Activated CD8-positive, alpha-beta memory T cell treated with anti-CD3 and anti-CD28 coated beads for 36 hours (primary cell): ENCODE measurements around the gene CATSPERZ. TPM values are rescaled to one million over a fixed set of nuclear protein-coding genes. Genes with fewer than 3 reads are reported as not detected.

Experiments
- CTCF ChIA-PET: fragments of 350-600 bp; sonication (Branson Sonifier 250); formaldehyde crosslinking; loops from one replicate; lab custom pipeline; 2021; ENCODE audit warnings: antibody characterized with exemption; lab: Charles Lee
- POLR2A ChIA-PET: fragments of 350-600 bp; sonication (Branson Sonifier 250); formaldehyde crosslinking; loops from one replicate; lab custom pipeline; 2021; ENCODE audit warnings: antibody characterized with exemption; lab: Charles Lee
- total RNA-seq, 2 experiments: library from RNA; stranded (reverse); gene quantifications; one replicate each; pipeline ENCODE4 v1.2.3, GENCODE V29; 2021

Gene CATSPERZ
- not detected for total RNA-seq

- POLR2A ChIA-PET: interaction anchor here (1.2 kb wide), 1 partner anchor 15 kb away, joined by 4 read pairs; the partner anchor contains the start of gene BAD
Measured at GRCh38 chr11:64299847-64300648, at the start of gene CATSPERZ. TSS of gene CATSPERZ (plus strand) at chr11:64300358. CDS start at chr11:64300411, 53 bp downstream.

GRCh38 chr11:64250415-64251015, 49.6 kb upstream of the CATSPERZ start:
- CTCF ChIA-PET: interaction anchor here (0.7 to 5.0 kb wide), 14 partner anchors 8 to 67 kb away, joined by 3 to 61 read pairs (median 8); partner anchors contain the start of genes BAD, CATSPERZ, ESRRA and FERMT3

More at GRCh38 chr11:64299847-64300648, at the start of gene CATSPERZ:
- CTCF ChIA-PET: interaction anchor here (0.8 to 6.3 kb wide), 20 partner anchors 10 to 300 kb away, joined by 3 to 61 read pairs (median 5); partner anchors contain the start of genes BAD, GPR137, PLCB3 and PPP1R14B

GRCh38 chr11:64251016-64251752, 49.0 kb upstream of the CATSPERZ start, which contains the start of gene PLCB3:
TSS of gene PLCB3 (plus strand) at chr11:64251530. CDS start at chr11:64251650, 120 bp downstream.
- ChIA-PET POLR2A (interaction anchor here (1.7 kb wide), 1 partner anchor 17 kb away, joined by 10 read pairs; no protein-coding TSS in a partner anchor), CTCF (interaction anchor here (0.7 to 5.0 kb wide), 18 partner anchors 8 to 74 kb away, joined by 3 to 61 read pairs (median 6); partner anchors contain the start of genes BAD, CATSPERZ, ESRRA and FERMT3)

More at GRCh38 chr11:64250415-64251015, 49.6 kb upstream of the CATSPERZ start:
- POLR2A ChIA-PET: no interaction called here

GRCh38 chr11:64251753-64252002, 48.5 kb upstream of the CATSPERZ start:
- ChIA-PET POLR2A (interaction anchor here (0.6 to 1.7 kb wide), 2 partner anchors 11 to 16 kb away, joined by 3 to 10 read pairs; partner anchors contain the start of gene FKBP2), CTCF (interaction anchor here (0.7 to 5.0 kb wide), 14 partner anchors 9 to 74 kb away, joined by 3 to 61 read pairs (median 7); partner anchors contain the start of genes BAD, CATSPERZ, ESRRA and FERMT3)

- POLR2A ChIA-PET: interaction anchor here (0.6 to 1.7 kb wide), 4 partner anchors 11 to 525 kb away, joined by 3 to 10 read pairs (median 4); partner anchors contain the start of gene FKBP2
- CTCF ChIA-PET: interaction anchor here (0.7 to 5.0 kb wide), 14 partner anchors 9 to 73 kb away, joined by 3 to 61 read pairs (median 7); partner anchors contain the start of genes BAD, CATSPERZ, ESRRA and FERMT3
Measured at GRCh38 chr11:64252003-64252872, 47.9 kb upstream of the CATSPERZ start.

- POLR2A ChIA-PET: no interaction called here
- CTCF ChIA-PET: interaction anchor here (4.7 kb wide), 1 partner anchor 15 kb away, joined by 39 read pairs; no protein-coding TSS in a partner anchor
Measured at GRCh38 chr11:64253043-64253442, 47.1 kb upstream of the CATSPERZ start.

- POLR2A ChIA-PET: no interaction called here
Measured at GRCh38 chr11:64253481-64253880, 46.7 kb upstream of the CATSPERZ start.

GRCh38 chr11:64254326-64254725, 45.8 kb upstream of the CATSPERZ start:
- CTCF ChIA-PET: interaction anchor here (2.4 kb wide), 1 partner anchor 47 kb away, joined by 7 read pairs; no protein-coding TSS in a partner anchor
- POLR2A ChIA-PET: no interaction called here

More at GRCh38 chr11:64253481-64253880, 46.7 kb upstream of the CATSPERZ start:
- CTCF ChIA-PET: no interaction called here

- ChIA-PET POLR2A (interaction anchor here (1.1 to 1.4 kb wide), 2 partner anchors 12 to 14 kb away, joined by 3 to 4 read pairs; partner anchors contain the start of gene FKBP2), CTCF (interaction anchor here (1.0 to 2.4 kb wide), 2 partner anchors 9 to 46 kb away, joined by 4 to 7 read pairs; partner anchors contain the start of gene PPP1R14B)
Measured at GRCh38 chr11:64255135-64256128, 44.7 kb upstream of the CATSPERZ start.

GRCh38 chr11:64256300-64256699, 43.9 kb upstream of the CATSPERZ start:
- POLR2A ChIA-PET: interaction anchor here (1.1 to 1.4 kb wide), 2 partner anchors 12 to 15 kb away, joined by 3 to 4 read pairs; partner anchors contain the start of gene FKBP2

GRCh38 chr11:64258356-64258755, 41.8 kb upstream of the CATSPERZ start:
- CTCF ChIA-PET: interaction anchor here (1.3 to 2.0 kb wide), 3 partner anchors 9 to 13 kb away, joined by 4 to 7 read pairs (median 5); partner anchors contain the start of gene PPP1R14B
- POLR2A ChIA-PET: interaction anchor here (1.3 kb wide), 1 partner anchor 11 kb away, joined by 4 read pairs; no protein-coding TSS in a partner anchor

More at GRCh38 chr11:64256300-64256699, 43.9 kb upstream of the CATSPERZ start:
- CTCF ChIA-PET: interaction anchor here (1.0 to 2.4 kb wide), 2 partner anchors 10 to 45 kb away, joined by 4 to 7 read pairs; partner anchors contain the start of gene PPP1R14B

GRCh38 chr11:64258946-64259532, 41.1 kb upstream of the CATSPERZ start:
- ChIA-PET POLR2A (no interaction called here), CTCF (interaction anchor here (1.3 to 2.0 kb wide), 2 partner anchors 10 to 12 kb away, joined by 4 to 7 read pairs; no protein-coding TSS in a partner anchor)

- ChIA-PET POLR2A (no interaction called here), CTCF (interaction anchor here (1.3 kb wide), 1 partner anchor 12 kb away, joined by 4 read pairs; no protein-coding TSS in a partner anchor)
Measured at GRCh38 chr11:64259533-64260067, 40.6 kb upstream of the CATSPERZ start.

- POLR2A ChIA-PET: no interaction called here
- CTCF ChIA-PET: interaction anchor here (0.8 kb wide), 1 partner anchor 10 kb away, joined by 3 read pairs; no protein-coding TSS in a partner anchor
Measured at GRCh38 chr11:64260147-64260708, 39.9 kb upstream of the CATSPERZ start.
